ENCODE measurements around the gene SLC22A25.

The SLC22A25 gene

GRCh38 chr11:63229815-63230214, 13.6 kb downstream of the SLC22A25 start:
- TF ChIP-seq CTCF (conservative IDR thresholded peaks at IDR 0.05; ENCODE audit: low read depth, low read length) = no peak
- DNase-seq (ENCODE audit: low read depth) = no peak
- no peak overlapping the region for H3K4me3 ChIP-seq (ENCODE audit: low read length)

DNA sequence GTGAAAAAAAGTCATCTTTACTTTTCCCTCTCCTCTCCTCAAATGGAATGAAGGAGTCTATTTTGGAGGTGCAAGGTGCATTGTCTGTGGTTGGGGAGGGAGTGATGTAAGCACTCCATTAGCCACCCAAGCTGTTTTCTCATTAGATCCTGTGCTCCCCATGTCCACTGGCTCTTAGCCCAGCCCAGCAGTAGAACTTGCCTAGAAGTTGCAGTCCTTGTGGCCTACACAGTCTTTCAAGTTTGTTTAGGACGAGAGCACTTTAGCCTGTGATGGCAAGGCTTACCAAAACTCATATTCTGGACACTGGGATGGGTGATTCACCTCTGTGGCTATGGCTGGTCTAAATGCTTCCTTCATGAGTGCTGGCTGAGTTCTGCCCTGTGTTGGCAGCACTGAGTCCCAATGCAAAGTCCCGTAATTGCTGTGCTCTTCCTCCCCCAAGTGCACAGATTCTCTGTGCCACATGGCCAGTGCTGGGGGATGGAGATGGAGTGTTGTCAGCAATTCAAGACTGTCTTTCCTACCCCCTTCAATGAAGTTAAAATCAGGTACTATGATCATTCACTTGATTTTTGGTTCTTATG, 15.8 kb downstream of the SLC22A25 start:
- H3K4me3 ChIP-seq (ENCODE audit: low read length) = no peak overlapping the region
- DNase-seq (ENCODE audit: low read depth) = no peak
- no peak for TF ChIP-seq CTCF (conservative IDR thresholded peaks at IDR 0.05; ENCODE audit: low read depth, low read length)

- no peak for TF ChIP-seq CTCF (conservative IDR thresholded peaks at IDR 0.05; ENCODE audit: low read depth, low read length)
- DNase-seq (ENCODE audit: low read depth) = no peak
- no peak overlapping the region for H3K4me3 ChIP-seq (ENCODE audit: low read length)
These were observed 16.8 kb downstream of the SLC22A25 start for GRCh38 chr11:63226488-63227114.

DNA sequence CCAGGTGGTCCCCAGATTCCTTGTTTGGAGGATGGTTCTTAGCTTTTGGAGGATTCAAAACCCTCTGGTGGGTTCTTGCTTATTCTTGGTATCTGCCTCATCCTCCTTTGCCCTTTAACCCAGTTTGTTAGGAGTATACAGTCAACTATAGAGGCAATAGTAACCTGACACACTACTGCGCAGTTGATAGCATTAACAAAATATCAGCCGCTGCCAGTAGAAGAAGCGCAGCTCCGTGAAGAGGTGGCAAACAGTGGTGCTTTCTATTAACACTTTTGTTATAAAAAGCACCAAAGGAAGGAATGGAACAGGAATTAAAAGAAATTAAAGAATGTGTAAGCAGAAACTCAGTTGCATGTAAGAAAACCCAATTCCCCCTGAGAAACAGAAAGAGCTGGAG, 29.3 kb downstream of the SLC22A25 start:
- H3K4me3 ChIP-seq (ENCODE audit: low read length) = no peak overlapping the region
- DNase-seq (ENCODE audit: low read depth) = no peak
- no peak for TF ChIP-seq CTCF (conservative IDR thresholded peaks at IDR 0.05; ENCODE audit: low read depth, low read length)

GRCh38 chr11:63212742-63213141, 30.7 kb downstream of the SLC22A25 start:
- DNase-seq (ENCODE audit: low read depth) = no peak
- H3K4me3 ChIP-seq (ENCODE audit: low read length) = no peak overlapping the region
- peak; percentile 54 for TF ChIP-seq CTCF (conservative IDR thresholded peaks at IDR 0.05; ENCODE audit: low read depth, low read length)

DNA sequence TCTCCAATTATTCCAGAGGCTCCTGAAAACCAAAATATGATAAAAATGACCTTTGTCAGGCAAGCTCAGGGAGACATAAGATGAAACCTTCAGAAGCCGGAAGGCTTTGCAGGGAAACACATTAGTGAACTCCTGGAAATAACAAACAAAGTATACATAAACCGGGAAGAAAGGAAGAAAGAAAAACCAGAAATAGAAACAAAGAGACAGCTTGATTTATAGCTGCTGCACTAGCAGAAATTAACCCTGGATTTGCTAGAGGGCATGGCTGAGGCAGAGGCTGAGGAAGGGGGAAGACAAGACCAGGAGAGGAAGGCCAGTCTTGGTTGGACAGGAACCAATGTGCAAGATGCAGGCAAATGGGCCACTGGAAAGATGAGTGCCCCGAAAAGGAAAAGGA, 33.3 kb downstream of the SLC22A25 start:
- TF ChIP-seq CTCF (conservative IDR thresholded peaks at IDR 0.05; ENCODE audit: low read depth, low read length) = no peak
- DNase-seq (ENCODE audit: low read depth) = no peak
- no peak overlapping the region for H3K4me3 ChIP-seq (ENCODE audit: low read length)
